Measurements from ENCODE around the gene DCHS1. TPM values are rescaled to one million over a fixed set of nuclear protein-coding genes. Genes with fewer than 3 reads are reported as not detected.
"Not testable (repeated sequence)": the region's sequence is repeated elsewhere in the genome, so short reads cannot be mapped to it uniquely, and the experiment has no call there.

DCHS1 gene
- total and polyA plus RNA-seq, 9 donors = 5.2 to 36.8 (median 20.8) TPM

DNA sequence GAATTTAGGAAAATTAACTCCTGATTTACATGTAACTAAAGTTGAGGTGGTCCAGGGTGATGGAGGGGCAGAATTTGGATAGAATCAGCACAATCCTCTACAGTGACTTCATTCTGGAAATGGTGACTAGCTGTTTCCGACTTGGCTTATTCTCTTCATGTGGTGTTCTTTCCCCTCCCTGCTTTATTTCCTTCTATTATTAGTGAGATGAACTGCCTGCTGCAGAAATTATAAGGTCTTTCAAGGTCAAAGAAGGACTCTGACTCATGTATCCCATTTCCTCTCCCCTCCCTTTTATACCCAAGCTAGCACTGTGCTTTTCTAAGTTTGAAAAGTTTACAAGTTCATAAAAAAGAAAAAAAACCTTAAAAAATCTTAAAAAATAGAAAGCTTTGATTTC, 39.8 kb upstream of the DCHS1 start:
- 4 to 8% (median 5%) methylated on average over 1 of the region's 1 CpG for WGBS, 3 donors
- Histone ChIP-seq H3K4me1 (ENCODE audit: insufficient read depth) (no peaks in the 10 kb centered on the region), H3K36me3 (no peaks in the 10 kb centered on the region), H3K27me3 (no peaks in the 10 kb centered on the region), H3K9me3 (no peaks in the 10 kb centered on the region), H3K27ac (no peak overlapping the region), H3K4me3 (no peak overlapping the region)
- intact Hi-C loops (cut with DNase I) = no loop called here
- no peak for DNase-seq
- TF ChIP-seq EP300 (IDR thresholded peaks at IDR 0.05) = no peak
- TF ChIP-seq POLR2A (IDR thresholded peaks at IDR 0.05) = no peak
- TF ChIP-seq, protein P1, sequence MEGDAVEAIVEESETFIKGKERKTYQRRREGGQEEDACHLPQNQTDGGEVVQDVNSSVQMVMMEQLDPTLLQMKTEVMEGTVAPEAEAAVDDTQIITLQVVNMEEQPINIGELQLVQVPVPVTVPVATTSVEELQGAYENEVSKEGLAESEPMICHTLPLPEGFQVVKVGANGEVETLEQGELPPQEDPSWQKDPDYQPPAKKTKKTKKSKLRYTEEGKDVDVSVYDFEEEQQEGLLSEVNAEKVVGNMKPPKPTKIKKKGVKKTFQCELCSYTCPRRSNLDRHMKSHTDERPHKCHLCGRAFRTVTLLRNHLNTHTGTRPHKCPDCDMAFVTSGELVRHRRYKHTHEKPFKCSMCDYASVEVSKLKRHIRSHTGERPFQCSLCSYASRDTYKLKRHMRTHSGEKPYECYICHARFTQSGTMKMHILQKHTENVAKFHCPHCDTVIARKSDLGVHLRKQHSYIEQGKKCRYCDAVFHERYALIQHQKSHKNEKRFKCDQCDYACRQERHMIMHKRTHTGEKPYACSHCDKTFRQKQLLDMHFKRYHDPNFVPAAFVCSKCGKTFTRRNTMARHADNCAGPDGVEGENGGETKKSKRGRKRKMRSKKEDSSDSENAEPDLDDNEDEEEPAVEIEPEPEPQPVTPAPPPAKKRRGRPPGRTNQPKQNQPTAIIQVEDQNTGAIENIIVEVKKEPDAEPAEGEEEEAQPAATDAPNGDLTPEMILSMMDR (IDR thresholded peaks at IDR 0.05) = no peak

DNA sequence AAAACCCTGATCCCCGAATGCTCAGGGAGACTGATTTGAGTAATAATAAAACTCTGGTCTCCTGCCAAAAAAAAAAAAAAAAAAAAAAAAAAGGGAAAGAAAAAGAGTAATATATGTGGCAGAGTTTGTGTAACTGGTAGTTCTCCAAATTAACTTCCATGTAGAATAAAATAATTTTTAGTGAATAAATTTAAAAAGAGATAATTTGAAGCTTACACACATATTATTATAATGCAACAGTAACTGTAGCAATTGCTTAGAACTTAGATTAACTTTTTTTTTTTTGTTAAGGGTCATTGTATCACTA, 38.6 kb upstream of the DCHS1 start:
- no peak for DNase-seq
- 3 to 20% (median 6%) methylated on average over 1 of the region's 1 CpG for WGBS, 3 donors
- H3K27ac ChIP-seq = no peak overlapping the region
- no peaks in the 10 kb centered on the region for H3K4me1 ChIP-seq (ENCODE audit: insufficient read depth)
- intact Hi-C loops (cut with DNase I) = no loop called here
- H3K9me3 ChIP-seq = no peaks in the 10 kb centered on the region
- H3K36me3 ChIP-seq = no peaks in the 10 kb centered on the region
- no peaks in the 10 kb centered on the region for H3K27me3 ChIP-seq
- TF ChIP-seq POLR2A (IDR thresholded peaks at IDR 0.05) = no peak
- no peak for TF ChIP-seq EP300 (IDR thresholded peaks at IDR 0.05)
- H3K4me3 ChIP-seq = no peak overlapping the region

DNA sequence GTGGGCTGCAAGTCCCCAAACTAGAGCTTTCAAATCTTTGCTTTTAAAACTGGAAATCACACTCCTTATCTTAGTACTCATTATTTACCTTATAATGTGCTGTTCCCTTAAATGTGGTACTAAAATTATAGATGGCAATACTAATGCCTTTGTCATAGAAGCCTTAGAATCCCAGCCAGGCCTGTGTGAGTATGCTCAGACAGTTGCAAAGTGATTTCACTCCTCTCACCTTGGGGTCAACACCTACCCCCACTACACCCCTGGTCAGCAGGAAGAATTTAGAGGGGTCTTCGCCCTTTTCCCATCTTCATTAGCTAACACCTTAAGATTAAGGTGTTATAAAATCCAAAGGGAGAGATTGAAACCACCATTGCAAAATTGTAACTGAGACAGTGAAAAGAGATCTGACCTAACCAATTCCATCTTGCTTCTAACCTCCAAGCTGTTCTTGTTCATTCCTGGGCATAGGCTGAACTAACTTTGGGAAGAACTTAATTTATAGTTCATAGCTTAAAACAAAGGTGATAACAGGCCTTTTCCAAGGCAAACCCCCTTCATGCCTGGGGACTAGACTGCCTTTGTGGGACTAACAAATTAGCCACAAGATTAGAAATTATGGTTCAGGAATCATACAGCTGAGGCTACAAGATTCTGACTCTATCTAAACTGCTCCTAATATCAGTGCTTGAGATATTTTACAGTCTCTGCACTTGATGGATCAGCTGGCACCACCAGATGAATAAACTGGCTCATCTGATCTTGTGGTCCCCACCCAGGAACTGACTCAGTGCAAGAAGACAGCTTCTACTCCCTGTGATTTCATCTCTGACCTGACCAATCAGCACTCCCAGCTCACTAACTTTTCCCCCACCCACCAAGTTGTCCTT, 38.0 kb upstream of the DCHS1 start:
- Histone ChIP-seq H3K4me1 (ENCODE audit: insufficient read depth) (no peaks in the 10 kb centered on the region), H3K36me3 (no peaks in the 10 kb centered on the region), H3K27ac (no peak overlapping the region), H3K4me3 (no peak overlapping the region), H3K9me3 (no peaks in the 10 kb centered on the region), H3K27me3 (no peaks in the 10 kb centered on the region)
- WGBS, 3 donors = 88 to 97% (median 97%) methylated on average over 1 of the region's 1 CpG
- TF ChIP-seq EP300 (IDR thresholded peaks at IDR 0.05) (no peak), POLR2A (IDR thresholded peaks at IDR 0.05) (no peak)
- TF ChIP-seq, protein P1 (IDR thresholded peaks at IDR 0.05) = no peak
- DNase-seq = no peak
- intact Hi-C loops (cut with DNase I) = no loop called here

DNA sequence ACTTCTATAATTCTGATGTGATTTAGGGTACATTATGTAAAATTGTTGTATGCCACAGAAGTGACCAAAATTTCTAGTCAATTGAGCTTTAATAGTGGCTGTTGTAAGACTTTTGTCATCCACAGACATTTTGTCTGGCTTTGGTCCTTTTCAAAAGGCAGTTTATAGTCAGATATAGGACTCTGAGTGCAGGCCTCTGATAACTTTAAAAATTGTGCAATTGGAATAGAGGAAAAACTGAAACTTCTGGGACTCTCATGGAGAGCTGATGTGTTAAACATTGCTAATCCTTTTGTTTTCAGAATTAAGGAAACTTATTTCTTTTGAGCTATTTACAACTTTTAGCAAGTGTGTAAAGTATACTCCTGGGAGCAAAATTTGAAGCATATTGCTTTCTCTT, 36.5 kb upstream of the DCHS1 start:
- DNase-seq = no peak
- Histone ChIP-seq H3K4me1 (ENCODE audit: insufficient read depth) (no peaks in the 10 kb centered on the region), H3K27ac (no peak overlapping the region), H3K4me3 (no peak overlapping the region), H3K27me3 (no peaks in the 10 kb centered on the region), H3K36me3 (no peaks in the 10 kb centered on the region), H3K9me3 (no peaks in the 10 kb centered on the region)
- no peak for TF ChIP-seq POLR2A (IDR thresholded peaks at IDR 0.05)
- TF ChIP-seq, protein P1 (IDR thresholded peaks at IDR 0.05) = no peak
- TF ChIP-seq EP300 (IDR thresholded peaks at IDR 0.05) = no peak
- intact Hi-C loops (cut with DNase I) = no loop called here

DNA sequence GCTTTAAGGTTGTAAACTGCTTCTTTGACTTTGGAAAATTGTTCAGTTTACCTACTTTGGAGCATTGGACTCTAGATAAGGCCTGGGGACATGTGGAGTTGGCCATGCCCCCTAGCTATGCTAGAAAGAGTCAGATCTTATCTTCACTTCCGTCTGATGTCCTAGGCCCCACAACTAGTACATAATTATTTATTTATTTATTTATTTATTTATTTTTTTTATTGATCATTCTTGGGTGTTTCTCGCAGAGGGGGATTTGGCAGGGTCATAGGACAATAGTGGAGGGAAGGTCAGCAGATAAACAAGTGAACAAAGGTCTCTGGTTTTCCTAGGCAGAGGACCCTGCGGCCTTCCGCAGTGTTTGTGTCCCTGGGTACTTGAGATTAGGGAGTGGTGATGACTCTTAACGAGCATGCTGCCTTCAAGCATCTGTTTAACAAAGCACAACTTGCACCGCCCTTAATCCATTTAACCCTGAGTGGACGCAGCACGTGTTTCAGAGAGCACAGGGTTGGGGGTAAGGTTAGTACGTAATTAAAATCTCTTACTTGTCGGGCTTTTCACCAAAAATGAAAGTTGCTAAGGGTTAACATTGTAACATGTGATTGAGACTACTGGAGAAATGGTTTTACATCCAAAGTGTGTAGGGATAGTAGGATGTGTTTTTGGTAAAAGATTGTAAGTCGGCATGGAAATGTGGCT, 35.0 kb upstream of the DCHS1 start:
- H3K4me1 ChIP-seq (ENCODE audit: insufficient read depth); H3K36me3 ChIP-seq; H3K9me3 ChIP-seq; H3K27me3 ChIP-seq; intact Hi-C loops (cut with DNase I); H3K27ac ChIP-seq; DNase-seq; H3K4me3 ChIP-seq: not testable (repeated sequence)
- 80 to 83% (median 82%) methylated on average over 8 to 10 of the region's 11 CpGs for WGBS, 3 donors

Data from ovary (tissue), 9 donors.